ENCODE data around the gene DNAH2. TPM values are rescaled to one million over a fixed set of nuclear protein-coding genes. Genes with fewer than 3 reads are reported as not detected.

Gene DNAH2, protein sequence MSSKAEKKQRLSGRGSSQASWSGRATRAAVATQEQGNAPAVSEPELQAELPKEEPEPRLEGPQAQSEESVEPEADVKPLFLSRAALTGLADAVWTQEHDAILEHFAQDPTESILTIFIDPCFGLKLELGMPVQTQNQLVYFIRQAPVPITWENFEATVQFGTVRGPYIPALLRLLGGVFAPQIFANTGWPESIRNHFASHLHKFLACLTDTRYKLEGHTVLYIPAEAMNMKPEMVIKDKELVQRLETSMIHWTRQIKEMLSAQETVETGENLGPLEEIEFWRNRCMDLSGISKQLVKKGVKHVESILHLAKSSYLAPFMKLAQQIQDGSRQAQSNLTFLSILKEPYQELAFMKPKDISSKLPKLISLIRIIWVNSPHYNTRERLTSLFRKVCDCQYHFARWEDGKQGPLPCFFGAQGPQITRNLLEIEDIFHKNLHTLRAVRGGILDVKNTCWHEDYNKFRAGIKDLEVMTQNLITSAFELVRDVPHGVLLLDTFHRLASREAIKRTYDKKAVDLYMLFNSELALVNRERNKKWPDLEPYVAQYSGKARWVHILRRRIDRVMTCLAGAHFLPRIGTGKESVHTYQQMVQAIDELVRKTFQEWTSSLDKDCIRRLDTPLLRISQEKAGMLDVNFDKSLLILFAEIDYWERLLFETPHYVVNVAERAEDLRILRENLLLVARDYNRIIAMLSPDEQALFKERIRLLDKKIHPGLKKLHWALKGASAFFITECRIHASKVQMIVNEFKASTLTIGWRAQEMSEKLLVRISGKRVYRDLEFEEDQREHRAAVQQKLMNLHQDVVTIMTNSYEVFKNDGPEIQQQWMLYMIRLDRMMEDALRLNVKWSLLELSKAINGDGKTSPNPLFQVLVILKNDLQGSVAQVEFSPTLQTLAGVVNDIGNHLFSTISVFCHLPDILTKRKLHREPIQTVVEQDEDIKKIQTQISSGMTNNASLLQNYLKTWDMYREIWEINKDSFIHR (N-terminal part only)
- polyA plus RNA-seq (ENCODE audit: insufficient read depth in 1 of 5, insufficient read length in 5 of 5, low replicate concordance in 1 of 5), result 1 to 10 TPM; 1.1 to 3.8 (median 2.1) TPM
- long read RNA-seq, donor 1, partial matches to known transcripts, result 5 of 5 reads
- long read RNA-seq, donor 1, other reads (novel, unspliced or antisense), result 0 of 5 reads
- long read RNA-seq, donor 2, result 0 reads
- long read RNA-seq, donor 3, result 0 reads
- long read RNA-seq, donor 4, result 0 reads
- long read RNA-seq, donor 5, result 0 reads
- long read RNA-seq, donor 6, result 0 reads
- long read RNA-seq, donor 7, result 0 reads
- long read RNA-seq, donor 8, result 0 reads

DNA sequence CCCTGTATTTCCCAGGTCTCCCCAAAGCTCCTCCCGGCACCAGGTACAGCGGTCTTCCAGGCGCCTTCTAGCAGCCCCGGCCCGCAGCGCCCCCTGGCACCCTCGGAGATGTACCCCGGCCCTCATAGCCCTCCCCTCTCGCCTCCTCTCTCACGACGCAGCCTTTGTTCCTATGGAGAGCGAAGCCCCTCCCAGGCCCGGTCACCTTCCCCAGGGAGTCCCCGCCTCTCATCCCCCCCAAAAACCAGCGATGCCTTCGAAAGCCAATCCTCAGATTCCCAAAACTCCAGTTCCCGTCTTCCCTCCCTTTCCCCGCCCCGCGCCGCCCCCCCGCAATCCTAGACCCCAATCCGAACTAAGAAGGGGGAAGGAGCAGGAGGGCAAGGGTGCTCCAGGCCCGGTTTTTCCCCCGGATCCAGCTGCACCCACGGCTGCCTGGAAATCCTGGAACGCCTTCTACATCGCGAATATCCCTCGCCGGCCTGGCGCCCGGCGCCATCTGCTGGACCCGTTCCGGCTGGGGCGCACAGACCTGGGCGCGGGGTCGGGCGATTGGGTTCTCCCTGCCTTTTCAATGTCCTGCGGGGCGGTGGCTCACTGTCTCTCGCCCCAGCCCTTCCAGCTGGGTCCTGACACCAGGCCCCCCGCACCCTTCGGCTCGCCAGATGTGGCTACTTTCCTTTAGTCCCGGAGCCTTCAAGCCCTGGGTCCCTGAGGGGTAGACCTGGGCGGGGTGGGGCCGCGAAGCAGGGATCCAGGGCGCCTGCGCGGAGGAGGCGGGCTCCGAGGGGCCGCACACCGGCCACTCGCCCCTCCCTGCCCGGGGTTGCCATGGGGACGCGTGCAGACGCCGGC, at the start of gene DNAH2:
Gene DNAH2 (plus strand): TSS at position 844 of the 855 bp plus-strand sequence. CDS start 1,991 bp downstream, outside the sequence.
- DNase-seq, result peak; percentile 91 to 92

- DNase-seq, result no peak
Observed at GRCh38 chr17:7668482-7668881, 49.1 kb upstream of the DNAH2 start.

- no peak for DNase-seq
Observed at GRCh38 chr17:7673239-7673638, 44.3 kb upstream of the DNAH2 start.

GRCh38 chr17:7674934-7675333, 42.6 kb upstream of the DNAH2 start:
- no peak for DNase-seq

DNA sequence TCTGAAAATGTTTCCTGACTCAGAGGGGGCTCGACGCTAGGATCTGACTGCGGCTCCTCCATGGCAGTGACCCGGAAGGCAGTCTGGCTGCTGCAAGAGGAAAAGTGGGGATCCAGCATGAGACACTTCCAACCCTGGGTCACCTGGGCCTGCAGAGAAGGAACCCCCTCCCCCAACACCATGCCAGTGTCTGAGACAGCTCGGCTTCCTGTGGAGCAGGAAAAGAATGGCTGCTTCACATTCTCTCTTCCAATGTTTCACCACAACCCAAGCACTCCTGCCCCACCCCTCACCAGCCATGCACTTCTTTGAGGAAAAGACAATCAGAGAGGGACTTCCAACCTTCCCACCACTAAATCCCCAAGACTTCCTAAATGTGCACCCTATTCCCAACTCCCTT, 41.0 kb upstream of the DNAH2 start:
- DNase-seq, result no peak

GRCh38 chr17:7677388-7678067, 40.0 kb upstream of the DNAH2 start:
- DNase-seq, result no peak

- DNase-seq, result no peak
Observed at GRCh38 chr17:7684851-7685532, 32.6 kb upstream of the DNAH2 start.

DNA sequence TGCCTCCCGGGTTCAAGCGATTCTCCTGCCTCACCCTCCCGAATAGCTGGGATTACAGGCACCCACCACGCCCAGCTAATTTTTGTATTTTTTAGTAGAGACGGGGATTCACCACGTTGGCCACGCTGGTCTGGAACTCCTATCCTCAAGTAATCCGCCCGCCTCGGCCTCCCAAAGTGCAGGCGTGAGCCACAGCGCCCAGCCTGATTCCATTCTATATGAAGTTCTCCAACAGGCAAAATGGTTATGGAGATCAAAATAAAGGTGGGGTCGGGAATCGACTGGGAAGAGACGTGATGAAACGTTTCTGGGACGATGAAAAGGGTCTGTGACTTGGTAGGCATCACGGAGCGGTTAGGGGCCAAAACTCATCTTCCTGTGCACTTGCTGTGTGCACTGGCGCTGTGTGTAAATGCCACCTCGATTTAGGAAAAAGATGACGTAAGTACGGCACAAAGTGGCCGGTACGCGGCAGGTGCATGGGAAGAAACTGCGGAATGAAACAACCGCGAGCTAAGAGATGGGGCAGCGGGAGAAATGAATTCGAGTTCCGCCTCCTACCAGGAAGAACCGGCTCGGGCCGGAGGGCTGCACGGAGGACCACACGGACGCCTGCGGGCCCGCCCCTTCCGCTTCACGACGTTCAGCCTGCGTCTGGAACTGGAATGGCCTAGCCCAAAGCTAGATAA, 31.9 kb upstream of the DNAH2 start:
- peak; percentile 93 to 94 for DNase-seq

- DNase-seq, result peak; percentile 95
Observed at GRCh38 chr17:7686222-7687071, 31.1 kb upstream of the DNAH2 start.

GRCh38 chr17:7687072-7687907, 30.3 kb upstream of the DNAH2 start, which contains the start of gene TP53:
TP53 (minus strand) TSS chr17:7687490; CDS start chr17:7676594, 10,896 bp downstream.
- DNase-seq, result peak; percentile 88 to 90

- DNase-seq, result peak; percentile 97 to 99
Observed at GRCh38 chr17:7687908-7688807, 29.4 kb upstream of the DNAH2 start, which contains the start of gene WRAP53. WRAP53 (plus strand) TSS chr17:7688477; CDS start chr17:7688649, 172 bp downstream.

- no peak for DNase-seq
Observed at GRCh38 chr17:7688808-7689316, 28.7 kb upstream of the DNAH2 start.

GRCh38 chr17:7695586-7695985, 22.0 kb upstream of the DNAH2 start:
- no peak for DNase-seq

DNA sequence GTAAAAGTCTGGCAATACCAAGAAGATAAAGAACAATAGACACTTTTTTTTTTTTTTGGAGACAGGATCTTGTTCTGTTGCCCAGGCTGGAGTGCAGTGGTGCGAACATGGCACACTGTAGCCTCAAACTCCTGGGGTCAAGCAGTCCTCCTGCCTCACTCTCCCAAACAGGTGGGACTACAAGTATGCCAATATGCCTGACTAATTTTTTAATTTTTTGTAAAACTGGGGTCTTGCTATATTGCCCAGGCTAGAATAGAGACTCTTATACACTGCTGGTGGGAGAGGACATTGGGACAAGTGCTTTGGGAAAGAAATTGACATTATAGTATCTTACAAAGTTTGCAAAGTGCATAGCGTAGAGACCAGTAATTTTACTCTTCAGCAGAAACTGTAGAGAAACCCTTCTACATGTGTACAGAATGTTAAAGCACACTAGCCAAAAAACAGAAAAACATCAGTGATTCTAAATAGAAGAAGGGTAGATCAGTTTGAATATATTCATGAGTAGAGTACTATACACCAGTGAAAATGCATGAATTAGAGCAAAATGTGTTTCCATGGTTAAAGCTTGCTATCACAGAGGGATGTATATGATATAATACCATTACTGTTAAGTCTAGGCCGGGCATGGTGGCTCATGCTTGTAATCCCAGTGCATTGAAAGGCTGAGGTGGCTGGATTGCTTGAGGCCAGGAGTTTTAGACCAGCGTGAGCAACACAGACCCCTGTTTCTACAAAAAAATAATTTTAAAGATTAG, 19.5 kb upstream of the DNAH2 start:
- no peak for DNase-seq

DNA sequence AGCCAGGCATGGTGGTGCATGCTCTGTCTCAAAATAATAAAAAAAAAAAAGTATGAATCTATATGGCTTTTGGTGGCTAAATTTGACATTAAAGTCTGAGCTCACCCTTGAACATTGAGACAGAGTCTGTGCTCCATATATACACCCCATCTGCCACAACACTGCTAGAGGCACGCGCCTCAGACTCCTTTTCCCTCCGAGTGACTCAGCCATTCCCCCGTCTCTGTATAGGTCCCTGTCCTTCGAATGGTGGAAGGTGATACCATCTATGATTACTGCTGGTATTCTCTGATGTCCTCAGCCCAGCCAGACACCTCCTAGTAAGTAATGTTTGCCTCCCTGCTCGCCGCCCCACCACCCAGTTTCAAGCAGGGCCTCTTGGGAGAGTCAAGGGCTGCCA, 17.0 kb upstream of the DNAH2 start:
- no peak for DNase-seq
